Vagina (tissue), 2 donors: Measurements from ENCODE around the gene PRIM2.
"Not testable (repeated sequence)": the region's sequence is repeated elsewhere in the genome, so short reads cannot be mapped to it uniquely, and the experiment has no call there.

ENCODE experiments used
- POLR2AphosphoS5 ChIP-seq, 2 donors: sonication (generic); formaldehyde crosslinking; IDR thresholded peaks; one replicate each; pipeline ENCODE4 v1.9.0; 2017; ENCODE audit warnings: antibody characterized with exemption in 2 of 2, mild to moderate bottlenecking in 2 of 2, low read depth in 1 of 2; ENCODE audit not compliant: insufficient read depth in 1 of 2
- TF ChIP-seq, protein P1 (sequence below), 3 experiments: fragments of 450-650 bp in 2 of 3; fragments of 200-600 bp in 1 of 3; sonication (generic) in 1 of 3; IDR thresholded peaks; one replicate each; pipeline ENCODE4 v1.5.1; 2017 to 2019; ENCODE audit warnings: antibody characterized with exemption in 3 of 3, mild to moderate bottlenecking in 2 of 3, moderate library complexity in 2 of 3

DNA sequence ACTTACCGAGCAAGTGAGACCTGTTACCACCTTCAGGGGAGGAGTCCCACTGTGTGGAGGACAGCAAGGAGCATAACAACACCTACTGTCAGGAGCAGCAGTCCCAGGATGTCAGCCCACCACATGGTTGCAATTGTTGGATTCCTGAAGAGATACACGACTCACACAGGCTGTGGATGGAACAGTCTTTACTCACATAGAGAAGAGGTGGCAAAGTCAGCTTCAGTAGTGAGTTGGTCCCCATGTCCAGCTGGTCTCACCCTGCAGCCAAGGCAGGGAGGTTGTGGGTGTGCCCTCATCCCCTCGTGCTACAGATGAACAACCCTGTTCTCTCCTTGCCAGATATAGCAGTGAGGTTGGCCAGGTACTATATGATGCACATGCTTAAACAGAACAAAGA, 171.1 kb downstream of the PRIM2 start:
- TF ChIP-seq, protein P1, sequence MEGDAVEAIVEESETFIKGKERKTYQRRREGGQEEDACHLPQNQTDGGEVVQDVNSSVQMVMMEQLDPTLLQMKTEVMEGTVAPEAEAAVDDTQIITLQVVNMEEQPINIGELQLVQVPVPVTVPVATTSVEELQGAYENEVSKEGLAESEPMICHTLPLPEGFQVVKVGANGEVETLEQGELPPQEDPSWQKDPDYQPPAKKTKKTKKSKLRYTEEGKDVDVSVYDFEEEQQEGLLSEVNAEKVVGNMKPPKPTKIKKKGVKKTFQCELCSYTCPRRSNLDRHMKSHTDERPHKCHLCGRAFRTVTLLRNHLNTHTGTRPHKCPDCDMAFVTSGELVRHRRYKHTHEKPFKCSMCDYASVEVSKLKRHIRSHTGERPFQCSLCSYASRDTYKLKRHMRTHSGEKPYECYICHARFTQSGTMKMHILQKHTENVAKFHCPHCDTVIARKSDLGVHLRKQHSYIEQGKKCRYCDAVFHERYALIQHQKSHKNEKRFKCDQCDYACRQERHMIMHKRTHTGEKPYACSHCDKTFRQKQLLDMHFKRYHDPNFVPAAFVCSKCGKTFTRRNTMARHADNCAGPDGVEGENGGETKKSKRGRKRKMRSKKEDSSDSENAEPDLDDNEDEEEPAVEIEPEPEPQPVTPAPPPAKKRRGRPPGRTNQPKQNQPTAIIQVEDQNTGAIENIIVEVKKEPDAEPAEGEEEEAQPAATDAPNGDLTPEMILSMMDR (IDR thresholded peaks at IDR 0.05) = not testable (repeated sequence)
- TF ChIP-seq POLR2AphosphoS5 (IDR thresholded peaks at IDR 0.05; ENCODE audit: insufficient read depth in 1 of 2, low read depth in 1 of 2) = not testable (repeated sequence)
